Fibroblast of skin of scalp (primary cell): ENCODE data around the gene PTCD3.

Source experiments
- DNase-seq: peaks from one replicate; pipeline ENCODE4 v3.0.0-alpha.2; 2013

The PTCD3 gene

DNA sequence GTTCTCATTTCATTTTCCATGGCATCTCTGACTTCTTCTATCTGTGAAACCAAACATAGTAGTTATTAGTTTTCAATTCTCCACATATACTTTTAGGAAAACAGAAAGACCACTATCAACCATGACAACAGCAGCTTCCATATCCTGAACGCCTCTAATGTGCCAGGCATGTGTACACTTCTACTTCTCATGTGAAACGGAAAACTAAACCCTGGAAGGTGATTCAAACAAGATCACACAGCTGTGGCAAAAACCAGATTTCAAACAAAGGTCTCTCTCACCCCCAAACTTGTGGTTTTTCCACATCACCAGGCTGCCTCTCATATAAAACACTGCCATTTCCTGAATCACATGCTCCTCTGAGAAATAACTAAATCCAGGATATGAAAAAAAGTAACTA is 41.8 kb downstream of the PTCD3 start:
- DNase-seq = no peak

- no peak for DNase-seq
Measured at GRCh38 chr2:86150502-86150901, 44.5 kb downstream of the PTCD3 start.

DNA sequence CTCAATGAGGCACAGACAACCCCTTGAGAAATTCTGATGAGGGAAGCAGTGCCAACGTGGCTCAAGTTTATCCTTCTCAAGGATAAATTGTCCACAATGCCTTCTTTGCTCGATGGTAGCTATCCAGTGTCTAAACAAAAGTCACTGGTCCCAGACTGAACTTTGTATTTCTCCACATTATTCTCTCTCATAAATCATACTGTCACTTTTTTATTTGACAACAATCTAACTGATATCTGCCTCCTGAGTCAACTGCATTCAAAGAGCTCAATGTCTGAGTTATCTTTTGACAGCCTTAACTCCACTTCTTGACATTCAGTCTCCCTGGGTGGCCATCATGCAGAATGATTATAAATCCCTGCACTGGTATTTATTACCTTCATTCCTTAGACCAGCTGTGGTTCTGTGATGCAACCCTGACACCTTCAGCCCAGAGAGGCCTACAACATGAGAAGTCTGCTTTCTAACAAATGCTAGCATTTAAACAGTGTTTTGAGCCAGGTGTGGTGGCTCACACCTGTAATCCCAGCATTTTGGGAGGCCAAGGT is 51.0 kb downstream of the PTCD3 start:
- DNase-seq = no peak

DNA sequence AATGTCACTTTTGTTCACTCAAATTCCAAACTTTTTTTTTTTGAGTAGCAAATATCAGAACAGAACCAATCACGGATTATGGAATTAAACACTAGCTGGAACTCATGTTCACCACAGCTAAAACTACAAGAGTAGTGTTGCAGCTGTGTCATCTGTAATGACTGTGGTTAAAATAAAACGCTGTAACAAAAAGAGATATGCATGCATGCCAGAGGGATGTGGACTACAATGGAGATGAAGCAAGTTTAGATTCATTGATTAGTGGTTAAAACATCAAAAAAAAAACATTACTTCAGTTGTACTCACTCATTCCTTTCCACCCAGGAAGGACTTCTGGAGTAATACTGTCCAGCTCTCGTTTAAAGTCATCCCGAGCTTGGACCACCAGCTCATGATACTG is 52.3 kb downstream of the PTCD3 start:
- no peak for DNase-seq

DNA sequence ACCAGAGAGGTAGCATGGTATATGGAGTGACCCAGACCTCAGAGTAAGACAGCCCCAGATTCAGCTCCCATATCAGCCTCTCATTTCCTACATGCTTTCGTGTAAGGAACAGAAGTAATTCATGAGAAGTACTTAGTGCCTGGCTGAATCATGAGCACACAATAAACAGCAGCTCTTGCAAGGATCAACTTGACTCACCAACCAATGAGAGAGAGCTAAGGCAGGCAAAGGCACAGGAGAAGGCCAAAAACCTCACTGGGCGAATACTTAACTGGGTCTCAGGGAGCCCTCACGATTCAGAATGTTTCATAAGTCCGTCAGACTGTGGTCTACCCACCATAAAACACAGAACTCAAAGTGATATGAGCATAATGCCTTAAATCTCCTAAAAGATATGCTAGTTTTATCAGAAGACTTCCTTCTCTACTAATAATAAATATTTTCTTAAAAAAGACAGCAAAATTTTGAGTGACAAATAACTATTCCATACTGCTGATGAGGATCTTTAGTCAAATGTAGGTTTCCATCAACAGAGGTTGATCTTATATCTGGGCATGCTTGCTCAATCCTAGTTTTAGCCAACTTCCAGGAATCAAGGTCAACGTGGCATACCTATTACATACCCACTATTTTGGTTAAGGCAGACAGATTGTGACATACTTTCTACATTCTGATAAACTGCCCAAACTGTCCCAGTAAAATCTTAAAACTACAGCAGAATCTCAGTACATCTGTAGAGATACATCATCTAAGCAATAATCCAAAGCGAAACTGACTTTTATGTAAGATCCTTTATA is 54.3 kb downstream of the PTCD3 start:
- no peak for DNase-seq

- DNase-seq = no peak
Measured at GRCh38 chr2:86170449-86170848, 64.4 kb downstream of the PTCD3 start.

- no peak for DNase-seq
Measured at GRCh38 chr2:86171295-86171694, 65.3 kb downstream of the PTCD3 start.

DNA sequence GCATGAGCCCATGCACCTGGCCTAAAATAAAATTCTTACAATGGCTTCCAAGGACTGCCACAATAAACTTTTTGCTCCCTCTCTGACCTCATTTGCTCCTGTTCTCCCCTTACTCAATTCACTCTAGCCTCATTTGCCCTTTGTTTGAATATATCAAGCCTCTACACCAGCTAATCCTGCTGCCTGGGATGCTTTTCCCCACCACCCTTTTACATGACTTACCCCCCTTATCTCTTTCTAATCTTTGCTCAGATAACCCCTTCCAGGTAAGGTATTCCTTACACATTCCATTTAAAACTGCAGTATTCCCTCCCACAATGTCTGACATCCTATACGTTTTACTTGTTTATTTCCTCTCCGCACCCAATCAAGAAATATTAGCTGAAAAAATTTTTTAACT is 66.6 kb downstream of the PTCD3 start:
- no peak for DNase-seq

DNA sequence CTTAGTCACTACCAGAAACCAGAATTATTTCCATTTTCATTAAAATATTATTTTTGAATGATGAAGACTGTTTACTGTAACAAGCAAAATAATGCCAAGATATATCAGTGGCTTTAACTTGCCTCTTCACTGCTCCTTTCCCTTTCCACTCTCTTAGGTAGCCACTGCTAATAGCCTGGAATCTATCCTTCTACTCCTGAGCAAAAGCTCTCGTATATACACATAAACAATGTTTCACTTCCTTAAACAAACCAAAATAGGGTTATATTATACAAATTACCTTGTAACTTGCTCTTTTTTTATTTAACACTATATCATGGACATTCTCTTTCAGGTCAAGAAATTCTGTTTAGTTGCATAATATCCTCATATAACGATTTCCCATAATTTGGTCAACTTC is 68.4 kb downstream of the PTCD3 start:
- no peak for DNase-seq

DNA sequence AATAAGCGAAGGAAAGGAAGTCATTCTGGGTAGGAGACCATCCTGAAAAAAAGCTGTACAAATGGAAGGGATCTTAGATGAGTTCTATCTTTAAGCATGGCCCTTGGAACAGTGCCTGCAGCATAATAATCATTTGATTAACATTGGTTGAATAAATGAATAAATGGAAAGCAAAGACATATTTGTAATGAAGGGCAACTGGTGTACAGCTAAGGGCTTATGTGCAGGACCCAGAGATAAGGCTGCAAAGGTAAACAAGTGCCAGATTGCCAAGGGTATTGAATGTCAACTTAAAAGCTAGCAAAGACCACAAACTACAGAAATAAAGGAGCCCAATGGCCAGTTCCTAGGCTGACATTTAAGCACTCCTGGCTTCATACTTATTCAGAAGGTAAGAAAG is 69.8 kb downstream of the PTCD3 start:
- DNase-seq = no peak

GRCh38 chr2:86176597-86176996 is 70.6 kb downstream of the PTCD3 start:
- no peak for DNase-seq

DNA sequence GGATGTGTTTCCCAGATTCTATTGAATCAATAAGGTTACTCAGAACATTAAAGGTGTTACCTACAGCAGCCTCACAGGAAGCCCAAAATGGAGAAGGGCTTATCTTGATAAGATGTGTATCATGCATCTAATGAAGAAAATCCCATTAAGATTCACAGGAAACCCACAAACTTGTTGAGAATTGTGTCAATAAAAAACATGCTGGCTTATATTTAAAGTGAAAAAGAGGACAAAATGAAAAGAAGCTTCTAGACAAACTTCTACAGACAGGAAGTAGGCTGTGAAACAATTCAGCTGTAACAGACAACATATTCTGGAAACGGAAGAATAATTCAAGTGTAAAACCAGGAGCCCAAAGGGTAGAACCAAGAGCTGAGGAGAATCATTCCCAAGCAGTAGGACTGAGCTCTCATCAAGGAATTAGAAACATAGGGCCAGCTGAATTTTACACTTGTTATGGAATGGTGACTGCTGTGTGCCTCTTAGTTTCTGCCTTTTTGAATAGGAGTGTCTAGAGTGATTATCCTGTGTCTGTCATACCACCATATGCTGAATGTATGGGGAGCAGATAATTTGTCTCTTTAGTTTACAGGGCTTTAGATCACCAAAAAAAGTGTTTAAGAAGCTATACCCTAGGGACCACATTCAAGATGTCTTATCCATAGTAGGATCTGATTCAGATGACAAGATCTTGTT is 79.6 kb downstream of the PTCD3 start:
- no peak for DNase-seq

DNA sequence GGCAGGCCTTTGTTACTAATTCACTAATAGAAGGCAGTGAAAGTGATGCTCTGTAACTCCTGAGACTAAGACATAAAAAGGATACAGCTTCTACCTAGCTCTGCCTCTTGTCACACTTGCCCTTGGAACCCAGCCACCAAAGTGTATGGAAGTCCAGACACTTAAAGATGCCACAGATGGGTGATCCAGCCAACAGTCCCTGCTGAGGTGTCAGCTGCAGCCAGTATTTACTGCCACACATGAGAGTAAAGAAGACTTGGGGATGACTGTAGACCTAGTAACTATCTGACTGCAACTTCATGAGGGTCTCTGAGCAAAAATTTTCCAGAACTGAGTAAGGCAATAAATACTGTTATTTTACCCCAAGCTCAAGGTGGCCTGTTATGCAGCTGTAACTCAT is 80.4 kb downstream of the PTCD3 start:
- DNase-seq = no peak

DNA sequence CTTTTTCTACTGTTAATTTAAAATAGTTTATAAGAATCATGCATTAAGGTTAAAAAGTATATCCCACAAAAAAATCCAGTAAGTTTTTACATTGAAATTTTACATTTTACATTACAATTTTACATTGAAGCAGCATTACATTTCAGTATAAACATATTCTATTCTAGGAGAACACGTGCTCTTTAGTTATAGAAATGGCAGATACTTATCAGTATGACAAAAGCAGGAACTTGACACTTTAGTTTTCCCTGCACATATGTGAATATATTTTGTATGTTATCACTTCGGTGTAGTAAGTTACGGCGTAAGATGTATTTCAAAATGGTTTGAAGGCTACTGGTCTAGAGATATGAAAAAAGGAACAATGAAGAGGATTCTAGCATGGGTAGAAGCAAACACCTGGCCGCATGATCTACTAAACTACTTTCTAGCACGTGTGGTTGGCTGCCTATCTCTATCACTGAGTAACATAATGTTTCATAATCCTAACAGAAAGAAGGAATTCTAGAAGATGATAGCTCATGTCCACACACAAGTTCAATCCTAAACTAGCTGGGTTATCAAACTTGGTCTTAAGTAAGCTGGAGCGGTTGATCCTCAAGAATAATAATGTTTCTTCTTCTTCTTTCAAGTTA is 83.9 kb downstream of the PTCD3 start:
- DNase-seq = no peak
